Colonic mucosa (tissue), 4 donors: ENCODE measurements around the gene BLOC1S5. TPM values are rescaled to one million over a fixed set of nuclear protein-coding genes. Genes with fewer than 3 reads are reported as not detected.

Experiments used
- DNase-seq: peaks from one replicate; pipeline ENCODE4 v3.0.0-alpha.2; 2020
- H3K27ac ChIP-seq: fragments of 200-600 bp; one replicate; pipeline ENCODE4 v1.8.0; 2021
- H3K27me3 ChIP-seq: fragments of 200-600 bp; one replicate; pipeline ENCODE4 v1.8.0; 2021
- H3K36me3 ChIP-seq: fragments of 200-600 bp; one replicate; pipeline ENCODE4 v1.8.0; 2021
- H3K4me1 ChIP-seq: fragments of 200-600 bp; one replicate; pipeline ENCODE4 v1.8.0; 2021; ENCODE audit warnings: mild to moderate bottlenecking
- H3K4me3 ChIP-seq: fragments of 200-600 bp; one replicate; pipeline ENCODE4 v1.8.0; 2021
- H3K9ac ChIP-seq, 2 donors: one replicate each; pipeline ENCODE4 v1.7.0; 2013; ENCODE audit warnings: control low read depth in 2 of 2, low read depth in 2 of 2, low read length in 2 of 2
- H3K9me3 ChIP-seq: fragments of 200-600 bp; one replicate; pipeline ENCODE4 v1.8.0; 2021
- CTCF ChIP-seq: fragments of 200-600 bp; IDR thresholded peaks from one replicate; pipeline ENCODE4 v1.8.0; 2022; ENCODE audit warnings: antibody characterized with exemption, mild to moderate bottlenecking
- intact Hi-C: fragments of 100-400 bp; cut with DNase I; formaldehyde crosslinking; loops from one replicate; pipeline ENCODE4 v1.14.1; 2022
- total RNA-seq, 2 donors: library from RNA; stranded (reverse); fragmentation: NEBNext Ultra II Directional in 1 of 2; extraction: Animal tissue kit (Norgen Biotek cat#: 25700) in 1 of 2; gene quantifications; one replicate each; pipeline ENCODE4 v1.2.1, GENCODE V29; 2021
- donor health status: healthy.
- donor health status: DM: no; HTN: no; CAD: no.
- donor health status: DM: no; HTN: no; CAD: no.

BLOC1S5 gene
- total RNA-seq, 2 donors from 2014 or later: 10.3 to 14.1 TPM

GRCh38 chr6:8090650-8091049, 26.5 kb upstream of the BLOC1S5 start:
- Histone ChIP-seq H3K9ac (no peak overlapping the region), H3K27me3 (no peaks in the 10 kb centered on the region), H3K9me3 (no peaks in the 10 kb centered on the region), H3K36me3 (peaks cover 1% of the 10 kb centered on the region), H3K4me1 (no peaks in the 10 kb centered on the region), H3K4me3 (no peak overlapping the region), H3K27ac (no peak overlapping the region)
- no peak for TF ChIP-seq CTCF
- intact Hi-C loops: no loop called here
- DNase-seq: no peak

- TF ChIP-seq CTCF: no peak
- no peak for DNase-seq
- Histone ChIP-seq H3K9me3 (no peaks in the 10 kb centered on the region), H3K4me1 (no peaks in the 10 kb centered on the region), H3K9ac (no peak overlapping the region), H3K27me3 (no peaks in the 10 kb centered on the region), H3K4me3 (no peak overlapping the region), H3K27ac (no peak overlapping the region), H3K36me3 (no peaks in the 10 kb centered on the region)
- intact Hi-C loops: no loop called here
Measured at GRCh38 chr6:8088886-8089285, 24.7 kb upstream of the BLOC1S5 start.

- H3K36me3 ChIP-seq: no peaks in the 10 kb centered on the region
- no peaks in the 10 kb centered on the region for H3K9me3 ChIP-seq
- no peak for DNase-seq
- no peak overlapping the region for H3K4me3 ChIP-seq
- no peaks in the 10 kb centered on the region for H3K27me3 ChIP-seq
- no peak for TF ChIP-seq CTCF
- no peak overlapping the region for H3K27ac ChIP-seq
- H3K9ac ChIP-seq: no peak overlapping the region
- intact Hi-C loops: no loop called here
- H3K4me1 ChIP-seq: no peaks in the 10 kb centered on the region
Measured at GRCh38 chr6:8087870-8088754, 23.9 kb upstream of the BLOC1S5 start.

- Histone ChIP-seq H3K27me3 (no peaks in the 10 kb centered on the region), H3K4me1 (no peaks in the 10 kb centered on the region), H3K9me3 (no peaks in the 10 kb centered on the region), H3K4me3 (no peak overlapping the region), H3K9ac (no peak overlapping the region), H3K27ac (no peak overlapping the region), H3K36me3 (no peaks in the 10 kb centered on the region)
- intact Hi-C loops: no loop called here
- no peak for TF ChIP-seq CTCF
- DNase-seq: no peak
Measured at GRCh38 chr6:8086755-8087306, 22.6 kb upstream of the BLOC1S5 start.

- H3K4me3 ChIP-seq: no peak overlapping the region
- DNase-seq: no peak
- intact Hi-C loops: no loop called here
- H3K9ac ChIP-seq: no peak overlapping the region
- no peaks in the 10 kb centered on the region for H3K4me1 ChIP-seq
- H3K36me3 ChIP-seq: no peaks in the 10 kb centered on the region
- H3K9me3 ChIP-seq: no peaks in the 10 kb centered on the region
- H3K27me3 ChIP-seq: no peaks in the 10 kb centered on the region
- H3K27ac ChIP-seq: no peak overlapping the region
- no peak for TF ChIP-seq CTCF
Measured at GRCh38 chr6:8085053-8085511, 20.9 kb upstream of the BLOC1S5 start.
